Breast epithelium (tissue), 3 donors: ENCODE results near the gene RBP3.

Source experiments
- CTCF ChIP-seq, 3 donors: fragments of 450-650 bp; IDR thresholded peaks; one replicate each; pipeline ENCODE4 v1.5.1; 2016 to 2017; ENCODE audit warnings: antibody characterized with exemption in 3 of 3, mild to moderate bottlenecking in 3 of 3, moderate library complexity in 3 of 3
- POLR2A ChIP-seq: fragments of 450-650 bp; IDR thresholded peaks from one replicate; pipeline ENCODE4 v1.6.1; 2016; ENCODE audit warnings: antibody characterized with exemption, mild to moderate bottlenecking, moderate library complexity

- TF ChIP-seq POLR2A (no peak), CTCF (IDR thresholded peaks at IDR 0.05) (no peak)
Measured at GRCh38 chr10:47305566-47305965, 42.6 kb upstream of the RBP3 start.
